Omental fat pad (tissue), 4 donors: ENCODE results near the gene PTPRD. TPM values are rescaled to one million over a fixed set of nuclear protein-coding genes. Genes with fewer than 3 reads are reported as not detected.

ENCODE experiments used
- ATAC-seq: fragments of 150-250 bp; one replicate; pipeline ENCODE4 v1.9.1; 2016; ENCODE audit warnings: mild to moderate bottlenecking, moderate library complexity; ENCODE audit not compliant: low FRiP score
- DNase-seq: peaks from one replicate; pipeline ENCODE4 v3.0.0-alpha.2; 2019; ENCODE audit warnings: low spot score
- CTCF ChIP-seq, 3 donors: fragments of 450-650 bp; IDR thresholded peaks; one replicate each; pipeline ENCODE4 v1.5.1; 2016 to 2017; ENCODE audit warnings: antibody characterized with exemption in 3 of 3, mild to moderate bottlenecking in 3 of 3, moderate library complexity in 2 of 3
- total RNA-seq, 4 donors: library from RNA; depleted of rRNA; stranded (reverse); fragments of >200 nt; gene quantifications; one replicate each; pipeline ENCODE4 v1.1.0, GENCODE V29; 2016

Gene PTPRD
- total RNA-seq, 4 donors from 2014 or later, result 3.5 to 34.2 (median 11.2) TPM

- ATAC-seq (no peak), DNase-seq (no peak)
- no peak for TF ChIP-seq CTCF (IDR thresholded peaks at IDR 0.05)
These were observed 860.1 kb downstream of the PTPRD start for GRCh38 chr9:9752722-9753121.

GRCh38 chr9:9751996-9752395 is 860.8 kb downstream of the PTPRD start:
- no peak for DNase-seq
- TF ChIP-seq CTCF (IDR thresholded peaks at IDR 0.05), result no peak
- no peak for ATAC-seq

GRCh38 chr9:9750719-9751118 is 862.1 kb downstream of the PTPRD start:
- no peak for TF ChIP-seq CTCF (IDR thresholded peaks at IDR 0.05)
- ATAC-seq, result no peak
- DNase-seq, result no peak

GRCh38 chr9:9749591-9749990 is 863.2 kb downstream of the PTPRD start:
- TF ChIP-seq CTCF (IDR thresholded peaks at IDR 0.05), result no peak
- ATAC-seq, result no peak
- DNase-seq, result no peak

- DNase-seq (no peak), ATAC-seq (no peak)
- no peak for TF ChIP-seq CTCF (IDR thresholded peaks at IDR 0.05)
These were observed 865.0 kb downstream of the PTPRD start for GRCh38 chr9:9747787-9748186.

- DNase-seq, result no peak
- no peak for ATAC-seq
- no peak for TF ChIP-seq CTCF (IDR thresholded peaks at IDR 0.05)
These were observed 866.0 kb downstream of the PTPRD start for GRCh38 chr9:9746826-9747225.

- no peak for ATAC-seq
- TF ChIP-seq CTCF (IDR thresholded peaks at IDR 0.05), result no peak
- DNase-seq, result no peak
These were observed 869.0 kb downstream of the PTPRD start for GRCh38 chr9:9743822-9744221.
